ENCODE results near the gene ANXA5.

DNA sequence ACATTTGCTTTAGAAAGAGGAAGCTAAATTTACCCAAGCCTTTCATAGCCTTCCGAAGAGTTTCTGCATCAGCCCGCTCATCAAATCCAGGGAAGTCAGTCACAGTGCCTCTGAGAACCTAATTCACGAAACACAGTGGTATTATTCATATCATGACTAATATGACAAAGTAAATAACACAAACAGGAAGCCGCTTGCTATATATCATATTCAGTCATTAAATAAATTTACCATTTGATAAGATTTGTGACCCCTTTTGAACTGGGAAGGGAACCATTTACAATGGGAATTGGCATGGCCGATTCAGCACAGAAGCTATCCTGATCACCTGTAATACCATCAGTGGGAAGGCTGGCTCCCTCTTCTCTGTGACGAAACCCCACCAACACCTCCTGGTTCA lies 10.5 kb downstream of the ANXA5 start:
- TF ChIP-seq ZNF331 (CRISPR knock-in tag; IDR thresholded peaks at IDR 0.05; ENCODE audit: low read depth) (no peak), POLR2AphosphoS5 (IDR thresholded peaks at IDR 0.05; ENCODE audit: low read depth) (no peak), EZH2phosphoT487 (IDR thresholded peaks at IDR 0.05; ENCODE audit: unreplicated experiment) (no peak), EZH2 (IDR thresholded peaks at IDR 0.05; ENCODE audit: low read depth, unreplicated experiment) (no peak), CREB1 (CRISPR knock-in tag; IDR thresholded peaks at IDR 0.05; ENCODE audit: low read depth) (no peak), STAT1 (IDR thresholded peaks at IDR 0.05; ENCODE audit: unreplicated experiment) (no peak), ZNF114 (CRISPR knock-in tag; IDR thresholded peaks at IDR 0.05) (no peak), JUNB (IDR thresholded peaks at IDR 0.05; ENCODE audit: unreplicated experiment) (no peak)
- TF ChIP-seq, protein P1, sequence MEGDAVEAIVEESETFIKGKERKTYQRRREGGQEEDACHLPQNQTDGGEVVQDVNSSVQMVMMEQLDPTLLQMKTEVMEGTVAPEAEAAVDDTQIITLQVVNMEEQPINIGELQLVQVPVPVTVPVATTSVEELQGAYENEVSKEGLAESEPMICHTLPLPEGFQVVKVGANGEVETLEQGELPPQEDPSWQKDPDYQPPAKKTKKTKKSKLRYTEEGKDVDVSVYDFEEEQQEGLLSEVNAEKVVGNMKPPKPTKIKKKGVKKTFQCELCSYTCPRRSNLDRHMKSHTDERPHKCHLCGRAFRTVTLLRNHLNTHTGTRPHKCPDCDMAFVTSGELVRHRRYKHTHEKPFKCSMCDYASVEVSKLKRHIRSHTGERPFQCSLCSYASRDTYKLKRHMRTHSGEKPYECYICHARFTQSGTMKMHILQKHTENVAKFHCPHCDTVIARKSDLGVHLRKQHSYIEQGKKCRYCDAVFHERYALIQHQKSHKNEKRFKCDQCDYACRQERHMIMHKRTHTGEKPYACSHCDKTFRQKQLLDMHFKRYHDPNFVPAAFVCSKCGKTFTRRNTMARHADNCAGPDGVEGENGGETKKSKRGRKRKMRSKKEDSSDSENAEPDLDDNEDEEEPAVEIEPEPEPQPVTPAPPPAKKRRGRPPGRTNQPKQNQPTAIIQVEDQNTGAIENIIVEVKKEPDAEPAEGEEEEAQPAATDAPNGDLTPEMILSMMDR (conservative IDR thresholded peaks at IDR 0.05; ENCODE audit: low read depth in 2 of 2), result no peak
- TF ChIP-seq, protein P2, sequence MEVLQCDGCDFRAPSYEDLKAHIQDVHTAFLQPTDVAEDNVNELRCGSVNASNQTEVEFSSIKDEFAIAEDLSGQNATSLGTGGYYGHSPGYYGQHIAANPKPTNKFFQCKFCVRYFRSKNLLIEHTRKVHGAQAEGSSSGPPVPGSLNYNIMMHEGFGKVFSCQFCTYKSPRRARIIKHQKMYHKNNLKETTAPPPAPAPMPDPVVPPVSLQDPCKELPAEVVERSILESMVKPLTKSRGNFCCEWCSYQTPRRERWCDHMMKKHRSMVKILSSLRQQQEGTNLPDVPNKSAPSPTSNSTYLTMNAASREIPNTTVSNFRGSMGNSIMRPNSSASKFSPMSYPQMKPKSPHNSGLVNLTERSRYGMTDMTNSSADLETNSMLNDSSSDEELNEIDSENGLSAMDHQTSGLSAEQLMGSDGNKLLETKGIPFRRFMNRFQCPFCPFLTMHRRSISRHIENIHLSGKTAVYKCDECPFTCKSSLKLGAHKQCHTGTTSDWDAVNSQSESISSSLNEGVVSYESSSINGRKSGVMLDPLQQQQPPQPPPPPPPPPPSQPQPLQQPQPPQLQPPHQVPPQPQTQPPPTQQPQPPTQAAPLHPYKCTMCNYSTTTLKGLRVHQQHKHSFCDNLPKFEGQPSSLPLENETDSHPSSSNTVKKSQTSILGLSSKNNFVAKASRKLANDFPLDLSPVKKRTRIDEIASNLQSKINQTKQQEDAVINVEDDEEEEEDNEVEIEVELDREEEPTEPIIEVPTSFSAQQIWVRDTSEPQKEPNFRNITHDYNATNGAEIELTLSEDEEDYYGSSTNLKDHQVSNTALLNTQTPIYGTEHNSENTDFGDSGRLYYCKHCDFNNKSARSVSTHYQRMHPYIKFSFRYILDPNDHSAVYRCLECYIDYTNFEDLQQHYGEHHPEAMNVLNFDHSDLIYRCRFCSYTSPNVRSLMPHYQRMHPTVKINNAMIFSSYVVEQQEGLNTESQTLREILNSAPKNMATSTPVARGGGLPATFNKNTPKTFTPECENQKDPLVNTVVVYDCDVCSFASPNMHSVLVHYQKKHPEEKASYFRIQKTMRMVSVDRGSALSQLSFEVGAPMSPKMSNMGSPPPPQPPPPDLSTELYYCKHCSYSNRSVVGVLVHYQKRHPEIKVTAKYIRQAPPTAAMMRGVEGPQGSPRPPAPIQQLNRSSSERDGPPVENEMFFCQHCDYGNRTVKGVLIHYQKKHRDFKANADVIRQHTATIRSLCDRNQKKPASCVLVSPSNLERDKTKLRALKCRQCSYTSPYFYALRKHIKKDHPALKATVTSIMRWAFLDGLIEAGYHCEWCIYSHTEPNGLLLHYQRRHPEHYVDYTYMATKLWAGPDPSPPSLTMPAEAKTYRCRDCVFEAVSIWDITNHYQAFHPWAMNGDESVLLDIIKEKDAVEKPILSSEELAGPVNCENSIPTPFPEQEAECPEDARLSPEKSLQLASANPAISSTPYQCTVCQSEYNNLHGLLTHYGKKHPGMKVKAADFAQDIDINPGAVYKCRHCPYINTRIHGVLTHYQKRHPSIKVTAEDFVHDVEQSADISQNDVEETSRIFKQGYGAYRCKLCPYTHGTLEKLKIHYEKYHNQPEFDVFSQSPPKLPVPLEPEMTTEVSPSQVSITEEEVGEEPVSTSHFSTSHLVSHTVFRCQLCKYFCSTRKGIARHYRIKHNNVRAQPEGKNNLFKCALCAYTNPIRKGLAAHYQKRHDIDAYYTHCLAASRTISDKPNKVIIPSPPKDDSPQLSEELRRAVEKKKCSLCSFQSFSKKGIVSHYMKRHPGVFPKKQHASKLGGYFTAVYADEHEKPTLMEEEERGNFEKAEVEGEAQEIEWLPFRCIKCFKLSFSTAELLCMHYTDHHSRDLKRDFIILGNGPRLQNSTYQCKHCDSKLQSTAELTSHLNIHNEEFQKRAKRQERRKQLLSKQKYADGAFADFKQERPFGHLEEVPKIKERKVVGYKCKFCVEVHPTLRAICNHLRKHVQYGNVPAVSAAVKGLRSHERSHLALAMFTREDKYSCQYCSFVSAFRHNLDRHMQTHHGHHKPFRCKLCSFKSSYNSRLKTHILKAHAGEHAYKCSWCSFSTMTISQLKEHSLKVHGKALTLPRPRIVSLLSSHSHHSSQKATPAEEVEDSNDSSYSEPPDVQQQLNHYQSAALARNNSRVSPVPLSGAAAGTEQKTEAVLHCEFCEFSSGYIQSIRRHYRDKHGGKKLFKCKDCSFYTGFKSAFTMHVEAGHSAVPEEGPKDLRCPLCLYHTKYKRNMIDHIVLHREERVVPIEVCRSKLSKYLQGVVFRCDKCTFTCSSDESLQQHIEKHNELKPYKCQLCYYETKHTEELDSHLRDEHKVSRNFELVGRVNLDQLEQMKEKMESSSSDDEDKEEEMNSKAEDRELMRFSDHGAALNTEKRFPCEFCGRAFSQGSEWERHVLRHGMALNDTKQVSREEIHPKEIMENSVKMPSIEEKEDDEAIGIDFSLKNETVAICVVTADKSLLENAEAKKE (CRISPR knock-in tag; IDR thresholded peaks at IDR 0.05), result no peak
- TF ChIP-seq, protein P3, sequence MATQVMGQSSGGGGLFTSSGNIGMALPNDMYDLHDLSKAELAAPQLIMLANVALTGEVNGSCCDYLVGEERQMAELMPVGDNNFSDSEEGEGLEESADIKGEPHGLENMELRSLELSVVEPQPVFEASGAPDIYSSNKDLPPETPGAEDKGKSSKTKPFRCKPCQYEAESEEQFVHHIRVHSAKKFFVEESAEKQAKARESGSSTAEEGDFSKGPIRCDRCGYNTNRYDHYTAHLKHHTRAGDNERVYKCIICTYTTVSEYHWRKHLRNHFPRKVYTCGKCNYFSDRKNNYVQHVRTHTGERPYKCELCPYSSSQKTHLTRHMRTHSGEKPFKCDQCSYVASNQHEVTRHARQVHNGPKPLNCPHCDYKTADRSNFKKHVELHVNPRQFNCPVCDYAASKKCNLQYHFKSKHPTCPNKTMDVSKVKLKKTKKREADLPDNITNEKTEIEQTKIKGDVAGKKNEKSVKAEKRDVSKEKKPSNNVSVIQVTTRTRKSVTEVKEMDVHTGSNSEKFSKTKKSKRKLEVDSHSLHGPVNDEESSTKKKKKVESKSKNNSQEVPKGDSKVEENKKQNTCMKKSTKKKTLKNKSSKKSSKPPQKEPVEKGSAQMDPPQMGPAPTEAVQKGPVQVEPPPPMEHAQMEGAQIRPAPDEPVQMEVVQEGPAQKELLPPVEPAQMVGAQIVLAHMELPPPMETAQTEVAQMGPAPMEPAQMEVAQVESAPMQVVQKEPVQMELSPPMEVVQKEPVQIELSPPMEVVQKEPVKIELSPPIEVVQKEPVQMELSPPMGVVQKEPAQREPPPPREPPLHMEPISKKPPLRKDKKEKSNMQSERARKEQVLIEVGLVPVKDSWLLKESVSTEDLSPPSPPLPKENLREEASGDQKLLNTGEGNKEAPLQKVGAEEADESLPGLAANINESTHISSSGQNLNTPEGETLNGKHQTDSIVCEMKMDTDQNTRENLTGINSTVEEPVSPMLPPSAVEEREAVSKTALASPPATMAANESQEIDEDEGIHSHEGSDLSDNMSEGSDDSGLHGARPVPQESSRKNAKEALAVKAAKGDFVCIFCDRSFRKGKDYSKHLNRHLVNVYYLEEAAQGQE (IDR thresholded peaks at IDR 0.05; ENCODE audit: unreplicated experiment), result no peak
- TF ChIP-seq, protein P4, sequence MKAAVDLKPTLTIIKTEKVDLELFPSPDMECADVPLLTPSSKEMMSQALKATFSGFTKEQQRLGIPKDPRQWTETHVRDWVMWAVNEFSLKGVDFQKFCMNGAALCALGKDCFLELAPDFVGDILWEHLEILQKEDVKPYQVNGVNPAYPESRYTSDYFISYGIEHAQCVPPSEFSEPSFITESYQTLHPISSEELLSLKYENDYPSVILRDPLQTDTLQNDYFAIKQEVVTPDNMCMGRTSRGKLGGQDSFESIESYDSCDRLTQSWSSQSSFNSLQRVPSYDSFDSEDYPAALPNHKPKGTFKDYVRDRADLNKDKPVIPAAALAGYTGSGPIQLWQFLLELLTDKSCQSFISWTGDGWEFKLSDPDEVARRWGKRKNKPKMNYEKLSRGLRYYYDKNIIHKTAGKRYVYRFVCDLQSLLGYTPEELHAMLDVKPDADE (IDR thresholded peaks at IDR 0.05), result no peak
